Adrenal gland (tissue), 5 donors: ENCODE measurements around the gene CSH2.

ENCODE experiments used
- POLR2A ChIP-seq, 2 donors: fragments of 450-650 bp; IDR thresholded peaks; one replicate each; pipeline ENCODE4 v1.6.1; 2017; ENCODE audit warnings: antibody characterized with exemption in 2 of 2, mild to moderate bottlenecking in 2 of 2, moderate library complexity in 1 of 2
- TF ChIP-seq, protein P1 (sequence below), 6 experiments: fragments of 450-650 bp in 4 of 6; fragments of 200-600 bp in 2 of 6; sonication (generic) in 1 of 6; IDR thresholded peaks; 1 replicate in 5 of 6; 2 replicates in 1 of 6; pipeline versions ENCODE4 v1.5.1 to v1.8.0; 2016 to 2021; ENCODE audit warnings: antibody characterized with exemption in 6 of 6, mild to moderate bottlenecking in 2 of 6, moderate library complexity in 1 of 6
- donor health status: DM: no; HTN: no; CAD: no.

DNA sequence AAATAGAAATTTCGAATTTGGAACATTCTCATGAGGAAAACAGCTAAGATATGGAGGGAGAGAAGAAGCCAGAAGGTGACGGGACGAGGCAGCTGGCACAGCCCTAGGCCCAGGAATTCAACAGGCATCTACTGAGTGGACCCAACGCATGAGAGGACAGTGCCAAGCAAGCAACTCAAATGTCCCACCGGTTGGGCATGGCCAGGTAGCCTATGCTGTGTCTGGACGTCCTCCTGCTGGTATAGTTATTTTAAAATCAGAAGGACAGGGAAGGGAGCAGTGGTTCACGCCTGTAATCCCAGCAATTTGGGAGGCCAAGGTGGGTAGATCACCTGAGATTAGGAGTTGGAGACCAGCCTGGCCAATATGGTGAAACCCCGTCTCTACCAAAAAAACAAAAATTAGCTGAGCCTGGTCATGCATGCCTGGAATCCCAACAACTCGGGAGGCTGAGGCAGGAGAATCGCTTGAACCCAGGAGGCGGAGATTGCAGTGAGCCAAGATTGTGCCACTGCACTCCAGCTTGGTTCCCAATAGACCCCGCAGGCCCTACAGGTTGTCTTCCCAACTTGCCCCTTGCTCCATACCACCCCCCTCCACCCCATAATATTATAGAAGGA lies 43.2 kb upstream of the CSH2 start:
- TF ChIP-seq, protein P1, sequence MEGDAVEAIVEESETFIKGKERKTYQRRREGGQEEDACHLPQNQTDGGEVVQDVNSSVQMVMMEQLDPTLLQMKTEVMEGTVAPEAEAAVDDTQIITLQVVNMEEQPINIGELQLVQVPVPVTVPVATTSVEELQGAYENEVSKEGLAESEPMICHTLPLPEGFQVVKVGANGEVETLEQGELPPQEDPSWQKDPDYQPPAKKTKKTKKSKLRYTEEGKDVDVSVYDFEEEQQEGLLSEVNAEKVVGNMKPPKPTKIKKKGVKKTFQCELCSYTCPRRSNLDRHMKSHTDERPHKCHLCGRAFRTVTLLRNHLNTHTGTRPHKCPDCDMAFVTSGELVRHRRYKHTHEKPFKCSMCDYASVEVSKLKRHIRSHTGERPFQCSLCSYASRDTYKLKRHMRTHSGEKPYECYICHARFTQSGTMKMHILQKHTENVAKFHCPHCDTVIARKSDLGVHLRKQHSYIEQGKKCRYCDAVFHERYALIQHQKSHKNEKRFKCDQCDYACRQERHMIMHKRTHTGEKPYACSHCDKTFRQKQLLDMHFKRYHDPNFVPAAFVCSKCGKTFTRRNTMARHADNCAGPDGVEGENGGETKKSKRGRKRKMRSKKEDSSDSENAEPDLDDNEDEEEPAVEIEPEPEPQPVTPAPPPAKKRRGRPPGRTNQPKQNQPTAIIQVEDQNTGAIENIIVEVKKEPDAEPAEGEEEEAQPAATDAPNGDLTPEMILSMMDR (IDR thresholded peaks at IDR 0.05): no peak
- TF ChIP-seq POLR2A (IDR thresholded peaks at IDR 0.05): no peak
